ENCODE data around the gene OR6M1.

Gene OR6M1, protein sequence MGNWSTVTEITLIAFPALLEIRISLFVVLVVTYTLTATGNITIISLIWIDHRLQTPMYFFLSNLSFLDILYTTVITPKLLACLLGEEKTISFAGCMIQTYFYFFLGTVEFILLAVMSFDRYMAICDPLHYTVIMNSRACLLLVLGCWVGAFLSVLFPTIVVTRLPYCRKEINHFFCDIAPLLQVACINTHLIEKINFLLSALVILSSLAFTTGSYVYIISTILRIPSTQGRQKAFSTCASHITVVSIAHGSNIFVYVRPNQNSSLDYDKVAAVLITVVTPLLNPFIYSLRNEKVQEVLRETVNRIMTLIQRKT

DNA sequence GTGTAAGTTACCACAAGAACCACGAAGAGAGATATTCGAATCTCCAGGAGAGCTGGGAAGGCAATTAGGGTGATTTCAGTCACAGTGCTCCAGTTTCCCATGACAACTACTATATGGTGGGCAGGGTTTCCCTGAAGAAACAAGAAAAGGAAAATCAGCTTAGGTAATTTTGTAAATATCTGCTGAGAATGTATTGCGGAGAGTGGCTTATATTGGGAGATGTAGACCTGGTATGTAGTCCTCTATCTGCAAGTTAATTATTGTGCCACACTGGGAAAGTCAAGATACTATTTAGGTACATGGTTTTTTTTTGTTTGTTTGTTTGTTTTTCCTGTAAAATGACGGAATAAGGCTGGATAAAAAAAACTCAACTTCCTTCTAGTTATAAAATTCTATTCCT lies at the start of gene OR6M1:
TSS of gene OR6M1 (minus strand) at position 101 of the 400 bp plus-strand sequence. CDS start at position 101, 0 bp downstream.
- DNase-seq, result no peak

DNA sequence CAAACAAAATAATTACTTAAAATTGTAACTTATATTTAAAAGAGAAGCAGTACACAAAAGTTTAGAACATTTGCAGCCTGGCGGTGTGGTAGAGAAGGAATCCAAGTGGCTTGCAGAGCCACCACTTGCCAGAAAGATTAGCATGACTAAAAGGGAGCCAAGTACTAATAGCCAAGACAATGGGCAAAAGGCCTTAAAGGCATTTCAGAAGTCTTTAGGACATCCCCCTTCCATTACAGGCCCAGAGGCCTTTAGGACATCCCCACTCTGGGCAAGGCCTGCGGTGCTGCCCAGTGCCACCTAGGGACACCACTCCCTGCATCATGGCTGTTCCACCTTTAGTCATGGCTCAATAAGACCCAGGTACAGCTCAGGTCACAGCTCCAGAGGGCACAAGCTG lies 46.9 kb upstream of the OR6M1 start:
- no peak for DNase-seq

DNA sequence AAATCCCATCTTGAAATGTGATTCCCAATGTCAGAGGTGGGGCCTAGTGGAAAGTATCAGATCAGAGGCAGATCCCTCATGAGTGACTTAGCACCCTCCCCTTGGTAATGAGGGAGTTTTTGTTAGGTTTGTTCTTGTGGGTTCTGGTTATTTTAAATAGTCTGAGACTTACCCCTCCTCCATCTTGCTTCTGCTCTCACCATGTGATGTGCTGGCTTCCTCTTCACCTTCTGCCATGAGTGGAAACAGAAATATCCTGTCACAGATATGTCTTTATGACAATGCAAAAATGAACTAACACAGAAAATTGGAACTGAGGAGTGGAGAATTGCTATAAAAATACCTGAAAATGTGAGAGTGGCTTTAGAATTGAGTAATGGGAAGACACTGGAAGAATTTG lies 46.2 kb upstream of the OR6M1 start:
- DNase-seq, result no peak

DNA sequence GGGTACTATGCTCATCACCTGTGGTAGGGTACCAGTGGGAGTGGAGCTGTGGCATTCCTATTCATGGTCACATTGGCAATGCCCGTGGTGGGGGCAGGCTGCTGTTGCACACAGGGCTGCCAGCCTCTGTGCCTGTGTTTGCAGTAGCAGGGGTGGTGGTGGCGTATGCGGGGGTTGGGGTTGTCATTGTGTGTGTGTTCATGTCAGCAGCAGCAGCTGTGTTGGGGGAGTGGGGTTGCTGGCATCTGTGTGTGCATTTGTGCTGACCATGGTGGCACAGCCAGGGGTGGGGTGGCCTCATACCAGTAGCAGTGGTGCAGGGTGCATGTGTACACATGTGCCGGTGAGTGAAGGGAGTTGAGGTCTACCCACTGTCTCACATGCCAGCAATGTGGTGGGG lies 45.0 kb upstream of the OR6M1 start:
- no peak for DNase-seq

DNA sequence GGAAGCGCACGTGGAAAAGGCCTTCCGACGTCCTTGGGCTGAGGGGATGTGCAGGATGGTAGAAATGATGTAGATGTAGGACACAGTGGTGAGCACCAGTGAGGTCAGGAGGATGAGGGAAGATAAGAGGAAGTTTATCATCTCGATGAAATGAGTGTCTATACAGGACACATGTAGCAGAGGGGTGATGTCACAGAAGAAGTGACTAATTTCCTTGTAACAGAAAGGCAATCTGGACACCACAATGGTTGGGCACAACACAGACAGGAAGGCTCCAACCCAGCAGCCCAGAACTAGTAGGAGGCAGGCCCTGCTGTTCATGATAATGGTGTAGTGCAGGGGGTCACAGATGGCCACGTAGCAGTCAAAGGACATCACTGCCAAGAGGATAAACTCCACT lies 35.0 kb upstream of the OR6M1 start:
- no peak for DNase-seq

DNA sequence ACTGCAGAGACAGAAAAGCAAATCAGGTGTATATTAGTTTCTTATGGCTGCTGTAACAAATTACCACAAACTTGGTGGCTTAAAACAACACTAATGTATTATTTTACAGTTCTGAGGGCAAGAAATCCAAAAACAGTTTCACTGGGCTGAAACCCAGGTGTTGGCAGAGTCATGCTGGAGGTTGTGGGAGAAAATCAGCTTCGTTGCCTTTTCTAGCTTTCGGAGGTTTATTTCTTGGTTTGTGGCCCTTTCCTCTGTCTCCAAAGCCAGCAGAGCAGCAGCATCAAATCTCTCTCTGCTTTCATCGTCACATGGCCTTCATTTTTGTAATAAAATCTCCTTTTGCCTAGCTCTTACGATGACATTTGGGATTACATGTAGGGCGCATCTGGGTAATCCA lies 33.0 kb upstream of the OR6M1 start:
- DNase-seq, result no peak

DNA sequence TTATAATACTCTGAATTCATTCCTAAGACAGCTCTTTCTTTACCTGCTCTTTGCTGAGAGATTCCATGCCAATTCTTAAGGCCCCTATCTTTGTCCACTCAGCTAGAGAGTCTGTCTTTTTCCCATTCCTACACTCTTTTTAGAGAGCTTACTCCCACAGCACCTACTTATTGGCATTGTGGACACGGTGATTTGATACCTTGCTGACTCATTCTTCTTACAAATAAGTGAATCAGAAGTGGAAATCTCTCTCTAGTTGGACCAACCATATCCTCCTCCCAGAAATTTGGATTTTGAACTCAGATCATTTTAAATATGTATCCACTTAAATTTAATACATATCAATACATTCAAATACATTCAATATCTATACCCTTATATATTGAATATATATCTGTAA lies 32.5 kb upstream of the OR6M1 start:
- no peak for DNase-seq

DNA sequence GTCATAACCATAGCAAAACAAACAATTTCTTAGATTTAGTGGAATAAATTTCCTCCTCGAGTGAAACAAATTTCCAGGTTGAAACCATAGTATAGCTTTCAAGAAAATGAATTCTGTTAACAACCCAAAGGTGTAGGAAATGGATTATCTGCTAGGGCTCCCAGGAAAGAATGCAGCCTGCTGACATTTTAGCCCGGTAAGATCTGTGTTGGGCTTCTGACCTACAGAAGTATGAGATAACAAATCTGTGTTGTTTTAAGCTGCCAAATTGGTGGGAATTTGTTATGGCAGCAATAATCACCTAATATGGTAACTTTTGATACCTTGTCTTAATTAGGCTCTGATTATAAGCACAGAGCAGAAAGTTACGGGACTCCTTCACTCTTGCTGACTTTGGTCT lies 32.0 kb upstream of the OR6M1 start:
- no peak for DNase-seq

DNA sequence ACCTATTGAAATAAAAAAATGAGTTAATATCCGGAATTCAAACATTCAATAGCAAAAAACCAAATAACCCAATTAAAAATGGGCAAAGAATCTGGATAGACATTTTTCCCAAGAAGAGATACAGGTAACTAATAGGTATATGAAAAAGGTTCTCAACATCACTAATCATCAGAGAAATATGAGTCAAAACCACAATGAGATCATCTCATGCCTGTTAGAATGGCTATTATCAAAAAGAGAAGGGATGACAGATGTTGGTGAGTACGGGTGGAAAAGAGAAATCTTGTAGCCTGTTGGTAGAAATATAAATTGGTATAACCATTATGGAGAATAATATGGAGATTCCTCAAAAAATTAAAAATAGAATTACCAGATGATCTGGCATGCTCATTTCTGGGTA lies 26.9 kb upstream of the OR6M1 start:
- no peak for DNase-seq

DNA sequence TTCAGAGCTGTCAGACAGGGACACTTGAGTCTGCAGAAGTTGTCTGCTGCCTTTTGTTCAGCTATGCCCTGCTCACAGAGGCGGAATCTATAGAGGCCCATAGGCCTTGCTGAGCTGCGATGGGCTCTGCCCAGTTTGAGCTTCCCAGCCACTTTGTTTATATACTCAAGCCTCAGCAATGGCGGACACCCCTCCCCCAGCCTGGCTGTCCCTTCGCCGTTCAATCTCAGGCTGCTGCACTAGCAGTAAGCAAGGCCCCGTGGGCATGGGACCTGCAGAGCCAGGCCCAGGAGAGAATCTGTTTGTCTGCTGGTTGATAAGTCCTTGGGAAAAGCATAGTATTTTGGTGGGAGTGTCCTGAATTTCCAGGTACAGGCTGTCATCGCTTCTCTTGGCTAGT lies 23.6 kb upstream of the OR6M1 start:
- DNase-seq, result no peak

DNA sequence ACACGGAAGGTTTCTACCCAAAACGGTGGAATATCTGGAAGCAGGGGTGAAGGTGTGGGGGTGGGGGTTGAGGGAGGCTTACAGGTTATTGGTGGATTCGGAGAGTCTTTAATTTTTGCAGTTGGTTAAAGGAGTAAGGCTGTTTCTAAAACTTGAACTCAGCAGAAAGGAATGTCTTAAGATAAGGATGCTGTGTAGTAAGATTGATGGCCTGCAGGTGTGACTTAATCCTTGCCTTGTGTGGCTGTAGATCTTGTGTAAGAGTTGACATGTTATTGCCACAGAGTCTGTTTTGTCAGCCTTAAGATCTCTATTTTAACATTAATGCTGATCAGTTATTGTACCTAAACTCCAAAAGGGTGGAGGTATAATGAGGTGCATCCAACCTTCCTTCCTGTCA lies 16.4 kb upstream of the OR6M1 start:
- DNase-seq, result peak; percentile 12

DNA sequence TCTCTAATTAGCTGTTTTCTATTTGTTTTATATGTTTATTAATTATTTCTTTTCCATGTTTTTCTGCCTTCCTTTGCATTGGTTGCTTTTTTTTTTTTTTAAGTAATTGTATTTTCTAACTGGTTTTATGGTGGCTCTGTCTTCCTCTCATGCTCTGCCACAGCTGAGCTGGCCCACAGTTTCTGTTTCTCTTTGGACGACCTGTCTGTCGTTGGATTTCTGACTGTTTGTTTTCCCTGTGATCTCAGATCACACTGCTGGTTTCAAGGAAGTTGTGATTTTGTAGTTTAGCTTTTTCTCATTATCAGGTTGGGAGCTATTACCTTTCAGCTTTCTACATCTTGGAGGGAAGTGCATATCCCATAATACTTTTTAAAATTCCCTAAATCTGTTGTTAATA lies 15.9 kb upstream of the OR6M1 start:
- DNase-seq, result no peak

DNA sequence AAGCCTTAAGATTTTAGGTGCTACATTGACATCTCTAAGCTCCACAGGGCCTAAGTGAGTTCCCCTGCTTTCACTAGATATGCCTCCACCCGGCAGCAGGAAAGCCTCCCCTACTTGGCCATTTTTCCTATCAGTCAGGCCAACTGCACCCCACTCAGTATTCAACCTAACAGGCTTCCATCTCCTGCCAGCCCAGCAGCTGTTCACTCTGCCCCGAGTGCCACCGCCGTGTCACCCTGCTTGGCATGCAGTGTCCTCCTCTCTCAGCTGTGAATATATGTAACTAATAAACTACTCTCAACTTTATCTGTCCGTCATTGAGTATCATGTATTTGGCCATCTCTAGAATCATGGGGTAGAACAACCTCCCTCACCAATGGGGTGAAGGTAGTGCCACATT lies 9.0 kb upstream of the OR6M1 start:
- DNase-seq, result no peak

DNA sequence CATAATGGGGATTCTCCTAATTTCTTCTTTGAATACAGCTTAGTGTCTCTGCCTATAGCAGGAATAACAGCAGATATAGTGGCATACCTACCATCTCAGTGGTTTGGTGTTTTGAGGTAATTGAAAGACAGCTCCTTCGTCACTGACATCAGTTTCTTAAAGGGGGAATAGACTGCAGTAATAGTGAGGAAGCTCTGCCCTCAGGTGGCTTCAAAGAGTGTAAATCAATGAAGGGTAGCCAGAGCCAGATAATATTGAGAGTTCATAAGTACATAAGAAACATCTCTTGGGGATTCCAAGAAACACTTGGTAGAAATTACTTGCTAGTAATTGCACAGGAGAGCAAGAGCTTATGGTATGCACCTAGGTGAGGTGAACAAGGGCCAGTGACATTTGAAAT lies 4.4 kb downstream of the OR6M1 start:
- DNase-seq, result no peak

DNA sequence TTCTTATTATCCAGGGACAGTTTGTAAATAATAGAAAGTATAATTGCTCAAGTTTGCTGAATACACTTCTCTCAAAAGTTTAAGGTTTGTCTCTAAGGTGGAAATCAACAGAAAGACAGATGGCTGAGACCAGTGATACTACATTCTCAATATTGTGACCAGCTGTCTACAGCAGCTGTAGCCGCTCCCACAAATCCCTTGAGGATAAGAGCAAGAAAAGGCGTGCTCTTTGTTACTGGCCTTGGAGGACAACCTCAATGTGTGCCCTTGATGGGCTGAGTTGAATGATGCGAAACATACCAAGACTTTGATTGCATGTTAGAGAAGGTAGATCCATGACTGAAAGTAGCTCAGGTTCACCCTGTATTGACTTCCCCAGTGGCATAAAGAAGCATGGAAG lies 6.1 kb downstream of the OR6M1 start:
- DNase-seq, result no peak

DNA sequence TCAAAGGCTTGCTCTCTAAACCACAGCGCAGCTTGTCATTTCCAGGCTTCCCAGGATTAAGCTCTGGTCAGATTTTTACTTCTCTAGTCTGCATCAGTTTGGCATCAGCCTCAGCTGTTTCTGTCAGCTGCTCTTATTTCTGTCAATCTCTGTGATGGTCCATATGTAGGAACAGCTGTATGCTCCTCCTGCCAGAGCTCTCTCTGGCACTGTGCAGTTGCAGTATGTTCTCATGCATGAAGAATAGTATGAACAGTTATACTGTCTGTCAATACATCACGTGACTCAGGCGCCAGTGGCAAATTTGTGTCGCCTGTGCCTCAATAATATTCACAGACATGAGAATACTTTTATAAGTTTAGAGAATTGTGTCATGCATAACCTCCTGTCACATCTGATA lies 6.7 kb downstream of the OR6M1 start:
- no peak for DNase-seq

DNA sequence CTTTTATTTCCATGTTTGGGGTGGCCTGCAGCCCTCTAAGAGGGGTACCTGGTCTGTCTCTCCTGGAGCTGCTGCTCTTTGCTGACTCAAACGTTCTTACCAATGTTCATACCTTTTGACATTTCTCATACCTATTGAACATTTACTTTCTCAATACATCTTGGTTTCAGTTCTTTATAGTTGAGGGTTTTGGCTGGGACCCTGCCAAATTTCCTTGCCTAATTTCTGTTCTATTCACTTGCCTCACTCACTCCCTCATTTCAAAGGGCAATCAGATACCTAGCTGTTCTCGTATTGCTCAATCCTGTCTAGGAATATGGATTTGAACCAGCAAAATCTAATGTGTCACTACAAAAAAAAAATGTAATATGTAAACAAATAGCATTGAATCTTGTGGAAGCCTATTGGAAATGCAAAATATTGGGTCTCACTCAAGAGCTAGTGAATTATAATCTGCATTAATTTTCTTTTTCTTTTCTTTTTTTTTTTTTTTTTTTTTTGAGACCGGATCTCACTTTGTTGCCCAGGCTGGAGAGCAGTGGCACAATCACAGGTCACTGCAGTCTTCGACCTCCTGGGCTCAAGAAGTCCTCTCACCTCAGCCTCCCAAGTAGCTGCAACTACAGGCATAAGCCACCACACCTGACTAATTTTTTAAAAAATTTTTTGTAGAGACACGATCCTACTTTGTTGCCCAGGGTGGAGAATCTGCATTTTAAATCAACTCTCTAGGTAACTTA lies 7.5 kb downstream of the OR6M1 start:
- DNase-seq, result no peak

DNA sequence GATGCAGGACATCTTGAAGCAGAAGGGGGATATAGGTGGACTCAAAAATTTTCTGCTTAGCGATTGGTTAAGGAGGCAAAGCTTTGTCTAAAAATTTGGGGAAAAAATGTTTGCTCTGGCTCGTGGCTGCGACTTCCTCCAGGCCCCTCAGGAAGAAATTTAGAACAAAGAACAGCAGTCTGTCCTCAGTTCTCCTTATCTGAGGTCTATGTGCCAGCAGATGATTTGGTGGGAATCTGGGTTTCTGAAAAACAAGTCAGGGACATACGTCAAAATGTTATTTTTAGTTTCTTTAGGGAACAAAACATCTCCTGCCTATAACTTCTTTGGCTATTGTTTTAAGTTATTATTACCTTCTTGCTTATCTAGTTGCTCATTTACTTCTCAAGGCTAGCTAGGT lies 8.1 kb downstream of the OR6M1 start:
- DNase-seq, result no peak

DNA sequence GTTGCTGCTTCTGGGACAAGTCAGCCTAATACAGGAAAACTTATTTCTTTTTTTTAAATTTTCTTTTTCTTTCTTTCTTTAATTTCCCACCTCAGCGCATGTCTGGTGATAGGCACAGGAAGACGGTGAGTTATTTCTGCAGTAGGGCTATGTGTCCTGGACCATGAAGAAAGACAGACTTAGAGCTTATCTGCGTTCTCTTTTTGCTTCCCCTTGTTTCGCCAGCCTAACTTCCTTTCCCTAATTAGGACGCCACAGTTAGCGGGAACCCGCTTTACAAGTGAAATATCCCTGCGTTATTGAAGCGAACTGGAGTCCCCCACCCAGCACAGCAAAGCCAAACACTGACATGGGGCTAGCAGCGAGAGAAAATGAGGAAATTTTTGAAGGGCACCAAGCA lies 8.6 kb downstream of the OR6M1 start:
- DNase-seq, result no peak

DNA sequence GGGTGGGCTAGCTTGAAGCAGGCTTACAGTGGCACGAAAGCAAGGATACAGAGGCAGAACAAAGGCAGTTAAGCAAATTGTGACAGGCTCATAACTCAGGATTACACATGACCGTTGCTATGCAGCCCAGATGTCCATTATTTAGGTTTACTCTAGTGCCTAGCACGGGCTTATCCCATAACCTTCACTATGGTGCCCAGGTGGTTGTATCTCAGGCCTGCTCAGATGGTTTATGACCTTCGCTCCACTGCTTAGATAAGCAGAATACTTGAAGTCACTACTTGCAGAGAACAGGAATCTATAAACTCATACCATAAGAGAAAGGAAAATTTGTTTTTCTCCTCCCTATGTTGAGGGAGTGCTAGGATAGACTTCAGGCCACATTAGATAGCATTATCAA lies 9.0 kb downstream of the OR6M1 start:
- DNase-seq, result no peak

DNA sequence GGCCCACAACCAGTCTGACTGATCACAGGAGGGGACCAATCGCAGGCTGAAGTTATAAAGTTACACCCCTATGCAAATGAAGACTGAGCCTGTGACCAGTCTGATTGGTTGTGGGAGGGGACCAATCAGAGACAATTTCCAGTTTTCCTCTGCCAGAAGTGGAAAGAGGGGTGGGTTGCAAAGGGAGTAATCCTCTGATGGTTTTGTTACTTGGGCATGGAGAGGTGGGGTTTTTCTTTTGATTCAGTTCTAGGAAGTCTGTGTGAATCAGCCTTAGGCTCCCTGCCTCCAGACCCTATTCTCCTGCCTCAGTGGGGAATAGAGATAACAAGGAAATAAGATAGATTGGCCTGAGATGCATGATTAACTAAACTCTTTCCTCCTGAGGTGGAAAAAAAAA lies 9.9 kb downstream of the OR6M1 start:
- DNase-seq, result no peak

DNA sequence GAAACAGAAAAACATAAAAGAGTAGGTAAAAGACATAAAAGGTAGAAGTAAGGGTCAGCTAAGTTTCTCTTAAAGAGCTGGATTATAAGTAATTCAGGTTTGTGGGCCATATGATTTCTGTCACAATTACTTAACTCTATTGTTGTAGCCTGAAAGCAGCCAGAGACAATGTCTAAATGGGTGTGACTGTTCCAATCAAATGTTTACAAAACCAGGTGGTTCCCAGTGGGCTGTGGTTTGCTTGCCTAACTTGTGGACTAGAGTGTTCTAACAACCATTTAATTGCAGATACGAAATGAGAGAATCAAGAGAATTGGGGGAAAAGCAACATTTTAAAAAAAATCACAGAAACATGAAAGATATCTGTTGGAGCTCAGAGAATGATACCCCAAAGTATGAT lies 22.6 kb downstream of the OR6M1 start:
- no peak for DNase-seq

DNA sequence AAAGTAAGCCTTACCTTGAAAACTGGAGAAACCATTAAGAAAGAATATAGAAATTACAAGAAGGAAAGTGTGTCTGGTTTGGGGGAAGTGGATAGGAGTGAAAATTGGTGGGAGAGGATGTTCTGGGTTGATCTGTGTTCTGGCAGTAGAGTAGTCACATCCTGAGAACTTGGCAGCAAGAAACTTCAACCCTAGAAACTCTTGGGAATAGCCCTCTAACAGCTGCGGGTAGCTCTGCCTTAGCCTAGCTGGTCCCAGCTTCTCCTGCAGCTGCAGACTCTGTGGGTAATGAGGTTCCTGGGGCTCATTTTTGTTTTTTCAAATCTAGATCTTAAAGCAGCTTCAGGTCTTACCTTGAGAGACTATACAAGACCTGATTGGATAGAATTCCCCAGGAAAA lies 27.6 kb downstream of the OR6M1 start:
- DNase-seq, result no peak

DNA sequence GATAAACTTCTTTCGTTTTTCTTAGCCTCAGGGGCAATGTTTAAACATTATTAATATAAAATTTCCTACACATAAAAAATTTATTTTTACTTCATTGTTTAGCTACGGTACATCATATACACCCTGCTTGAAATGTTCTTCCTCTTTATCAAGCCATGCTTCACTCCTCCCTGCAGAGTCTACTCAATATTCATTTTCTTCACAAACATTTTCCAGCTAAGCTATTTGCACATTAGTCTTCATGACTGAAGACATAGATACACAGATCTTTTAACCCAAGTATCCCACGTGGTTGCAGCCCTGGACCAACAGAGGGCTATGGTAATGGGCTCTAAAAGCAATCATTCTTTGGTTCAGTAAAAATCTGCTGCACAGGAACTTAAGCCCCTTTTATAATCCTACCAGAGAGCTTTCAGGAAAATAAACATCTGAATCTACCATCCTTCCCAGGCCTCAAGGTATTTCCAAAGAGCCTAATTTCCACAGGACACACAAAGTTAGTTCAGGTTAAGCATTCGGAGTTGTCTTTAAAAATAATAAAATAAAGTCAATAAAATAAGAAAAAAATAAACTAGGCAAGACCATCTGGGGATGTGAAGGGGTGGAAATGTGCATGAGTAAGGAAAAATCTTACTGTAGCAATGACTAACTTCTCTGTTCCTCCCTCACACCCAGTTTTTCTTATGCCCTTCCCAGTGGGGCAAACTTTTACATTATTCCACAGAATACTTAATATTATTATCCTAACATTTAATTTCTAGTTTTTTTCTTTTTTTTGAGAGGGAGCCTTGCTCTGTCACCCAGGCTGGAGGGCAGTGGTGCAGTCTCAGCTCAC lies 30.2 kb downstream of the OR6M1 start:
- DNase-seq, result no peak

All from kidney glomerular epithelial cell (primary cell).